A549 (cell line): ENCODE results near the gene VAMP5. TPM values are rescaled to one million over a fixed set of nuclear protein-coding genes. Genes with fewer than 3 reads are reported as not detected.

Experiments used
- ATAC-seq, 2 experiments: fragments of 200-7000 bp in 1 of 2; fragments of >200 bp in 1 of 2; cut with Nextera tagmentation in 1 of 2; cut with Tn5 transposase in 1 of 2; 3 replicates each; pipeline versions ENCODE4 v1.8.0 to v1.9.1; 2018 to 2020; ENCODE audit warnings: mild to moderate bottlenecking in 1 of 2, moderate library complexity in 1 of 2
- CTCF ChIA-PET: fragments of 300-600 bp; sonication (Branson Sonifier 250); formaldehyde crosslinking; extraction: SDS; loops from one replicate; lab custom pipeline; 2021; ENCODE audit warnings: antibody characterized with exemption, inconsistent platforms; lab: Yijun Ruan, JAX
- POLR2A ChIA-PET: fragments of 350-600 bp; formaldehyde crosslinking; extraction: SDS; loops from one replicate; lab custom pipeline; 2021; ENCODE audit warnings: antibody characterized with exemption, inconsistent platforms; lab: Yijun Ruan, JAX
- DNase-seq, 2 experiments: peaks; one replicate each; pipeline versions ENCODE4 v3.0.0 to v3.0.0-alpha.2; 2011 to 2016; ENCODE audit warnings: low read depth in 1 of 2, low spot score in 1 of 2
- FAIRE-seq: peaks from 2 replicates; lab custom pipeline; 2011; peaks lifted over from hg19 to GRCh38; lab: Jason Lieb, UNC
- H3K27ac ChIP-seq, 2 experiments: fragments of >200 bp; sonication (Bioruptor Twin); formaldehyde crosslinking; 3 replicates each; pipeline ENCODE4 v1.5.1; 2016 to 2017
- H3K4me1 ChIP-seq: fragments of >200 bp; sonication (Bioruptor Twin); formaldehyde crosslinking; 3 replicates; pipeline ENCODE4 v1.6.1; 2016
- H3K4me2 ChIP-seq: fragments of >200 bp; sonication (Bioruptor Twin); formaldehyde crosslinking; 3 replicates; pipeline ENCODE4 v1.6.1; 2016
- H3K4me3 ChIP-seq: fragments of >200 bp; sonication (Bioruptor Twin); formaldehyde crosslinking; 3 replicates; pipeline ENCODE4 v1.5.1; 2016
- H3K9me3 ChIP-seq: fragments of >200 bp; sonication (Bioruptor Twin); formaldehyde crosslinking; 3 replicates; pipeline ENCODE4 v1.6.1; 2016
- BHLHE40 ChIP-seq: IDR thresholded peaks from 2 replicates; pipeline ENCODE4 v1.6.1; 2012; ENCODE audit warnings: low read depth, low read length, inconsistent platforms
- CBX2 ChIP-seq: fragments of 200-600 bp; sonication (generic); IDR thresholded peaks from 2 replicates; pipeline ENCODE4 v1.6.1; 2016; ENCODE audit warnings: low read depth, mild to moderate bottlenecking, borderline replicate concordance
- CEBPB ChIP-seq, 2 experiments: fragments of >200 bp in 1 of 2; sonication (Bioruptor Twin) in 1 of 2; formaldehyde crosslinking in 1 of 2; IDR thresholded peaks; 2 replicates each; pipeline ENCODE4 v1.6.1; 2012 to 2016
- CHD2 ChIP-seq: fragments of 150-350 bp; IDR thresholded peaks from 2 replicates; pipeline ENCODE4 v1.6.1; 2014; ENCODE audit warnings: low read length; ENCODE audit not compliant: partially characterized antibody
- CHD4 ChIP-seq: fragments of 200-600 bp; sonication (generic); IDR thresholded peaks from 2 replicates; pipeline ENCODE4 v1.6.1; 2016; ENCODE audit warnings: antibody characterized with exemption, mild to moderate bottlenecking, borderline replicate concordance
- ESRRA ChIP-seq: fragments of 150-350 bp; IDR thresholded peaks from 2 replicates; pipeline ENCODE4 v1.6.1; 2014; ENCODE audit warnings: mild to moderate bottlenecking, low read length, borderline replicate concordance
- FOSB ChIP-seq: fragments of 250-450 bp; sonication (Bioruptor Pico); IDR thresholded peaks from 2 replicates; pipeline ENCODE4 v1.5.0; 2020; ENCODE audit warnings: mild to moderate bottlenecking, moderate library complexity
- FOSL2 ChIP-seq, 2 experiments: fragments of 450-650 bp in 1 of 2; fragments of >200 bp in 1 of 2; sonication (Bioruptor Twin) in 1 of 2; formaldehyde crosslinking; IDR thresholded peaks; 2 replicates each; pipeline versions ENCODE4 v1.5.0 to v1.6.1; 2016 to 2020; ENCODE audit warnings: mild to moderate bottlenecking in 1 of 2, moderate library complexity in 1 of 2
- HMGXB4 ChIP-seq: fragments of 250-450 bp; sonication (Bioruptor Pico); IDR thresholded peaks from 2 replicates; pipeline ENCODE4 v1.5.0; 2021; ENCODE audit warnings: mild to moderate bottlenecking, moderate library complexity, borderline replicate concordance
- HOXA7 ChIP-seq: fragments of 250-450 bp; sonication (Bioruptor Pico); IDR thresholded peaks from 2 replicates; pipeline ENCODE4 v1.5.0; 2020; ENCODE audit warnings: mild to moderate bottlenecking, moderate library complexity
- JUN ChIP-seq, 2 experiments: fragments of >200 bp; sonication (Bioruptor Twin); formaldehyde crosslinking; IDR thresholded peaks; 2 replicates in 1 of 2; 3 replicates in 1 of 2; pipeline ENCODE4 v1.6.1; 2016 to 2017
- KDM1A ChIP-seq: fragments of 200-600 bp; sonication (generic); IDR thresholded peaks from 2 replicates; pipeline ENCODE4 v1.6.1; 2016; ENCODE audit warnings: low read depth, mild to moderate bottlenecking
- MAFK ChIP-seq: fragments of 450-650 bp; IDR thresholded peaks from 2 replicates; pipeline ENCODE4 v1.6.1; 2014; ENCODE audit not compliant: partially characterized antibody
- MAZ ChIP-seq: fragments of 150-350 bp; IDR thresholded peaks from 2 replicates; pipeline ENCODE4 v1.6.1; 2014; ENCODE audit warnings: antibody characterized with exemption, low read depth, low read length, borderline replicate concordance
- MYC ChIP-seq: IDR thresholded peaks from 2 replicates; pipeline ENCODE4 v1.6.1; 2012; ENCODE audit warnings: mild to moderate bottlenecking, inconsistent platforms, low read length, improper control_type of control experiment, borderline replicate concordance
- PBX3 ChIP-seq: IDR thresholded peaks from 2 replicates; pipeline ENCODE4 v1.6.1; 2012
- POLR2A ChIP-seq: IDR thresholded peaks from 2 replicates; pipeline ENCODE4 v1.6.1; 2012; ENCODE audit warnings: mild to moderate bottlenecking, low read length
- POLR2AphosphoS2 ChIP-seq: conservative IDR thresholded peaks from 2 replicates; pipeline ENCODE4 v1.6.1; 2012; ENCODE audit warnings: low read length, improper control_type of control experiment, inconsistent platforms
- RCOR1 ChIP-seq: fragments of 150-350 bp; IDR thresholded peaks from 2 replicates; pipeline ENCODE4 v1.6.1; 2014; ENCODE audit warnings: antibody characterized with exemption, low read length, low read depth
- REST ChIP-seq: fragments of 200-600 bp; sonication (generic); IDR thresholded peaks from 2 replicates; pipeline ENCODE4 v1.6.1; 2016; ENCODE audit warnings: antibody characterized with exemption, mild to moderate bottlenecking, moderate library complexity
- RNF2 ChIP-seq: fragments of 200-600 bp; sonication (generic); IDR thresholded peaks from 2 replicates; pipeline ENCODE4 v1.6.1; 2016; ENCODE audit warnings: low read depth, mild to moderate bottlenecking, antibody characterized with exemption, moderate library complexity, borderline replicate concordance
- TFCP2L1 ChIP-seq: fragments of 250-450 bp; sonication (Bioruptor Pico); IDR thresholded peaks from 2 replicates; pipeline ENCODE4 v1.5.0; 2021; ENCODE audit warnings: mild to moderate bottlenecking
- ZFP36 ChIP-seq: fragments of 450-650 bp; IDR thresholded peaks from 2 replicates; pipeline ENCODE4 v1.6.1; 2014; ENCODE audit warnings: borderline replicate concordance; ENCODE audit not compliant: partially characterized antibody
- ZNF302 ChIP-seq: fragments of 250-450 bp; sonication (Bioruptor Pico); IDR thresholded peaks from 2 replicates; pipeline ENCODE4 v1.9.0; 2021; ENCODE audit warnings: inconsistent platforms, mild to moderate bottlenecking, moderate library complexity
- WGBS: methylation state at CpG from one replicate; pipeline ENCODE4 v1.1.6; 2017; ENCODE audit errors: missing lambda C conversion rate; 5-methylcytosine and 5-hydroxymethylcytosine counted together
- polyA plus RNA-seq, 4 experiments: library from polyadenylated mRNA; depleted of rRNA in 3 of 4; stranded (reverse); fragments of >200 nt; fragmentation: RNase III in 1 of 4; extraction: RNeasy Plus Mini Kit Qiagen cat#74134 plus additional on column Dnase treatment in 1 of 4; gene quantifications; 2 replicates in 3 of 4; 3 replicates in 1 of 4; pipeline ENCODE4 v1.2.3, GENCODE V29; 2011 to 2017

The VAMP5 gene
- polyA plus RNA-seq, 2 of the 4 experiments (the other 2 are of a cell fraction), result 0.16 TPM; not detected in 1

GRCh38 chr2:85566265-85566664, 18.0 kb upstream of the VAMP5 start:
- WGBS, result 52% methylated on average over 4 of the region's 4 CpGs

DNA sequence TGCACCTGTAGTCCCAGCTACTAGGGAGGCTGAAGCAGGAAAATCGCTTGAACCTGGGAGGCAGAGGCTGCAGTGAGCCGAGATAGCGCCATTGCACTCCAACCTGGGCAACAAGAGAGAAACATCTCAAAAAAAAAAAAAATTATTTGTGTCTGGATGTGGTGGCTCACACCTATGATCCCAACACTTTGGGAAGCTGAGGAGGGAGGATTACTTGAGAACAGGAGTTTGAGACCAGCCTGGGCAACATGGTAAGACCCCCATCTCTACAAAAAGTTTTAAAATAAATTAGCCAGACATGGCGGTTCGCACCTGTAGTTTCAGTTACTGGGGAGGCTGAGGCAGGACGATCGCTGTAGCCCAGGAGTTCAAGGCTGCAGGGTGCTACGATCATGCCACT, 8.5 kb upstream of the VAMP5 start:
- Histone ChIP-seq H3K4me3 (no peak overlapping the region), H3K27ac (no peak overlapping the region), H3K4me1 (peaks cover 5% of the 10 kb centered on the region; the same call in 1 of the 3 replicates), H3K4me2 (no peak overlapping the region), H3K9me3 (no peaks in the 10 kb centered on the region)
- TF ChIP-seq KDM1A, result no peak
- TF ChIP-seq ZFP36, result no peak
- TF ChIP-seq TFCP2L1 (CRISPR knock-in tag), result no peak
- no peak for TF ChIP-seq POLR2A
- TF ChIP-seq ZNF302 (CRISPR knock-in tag), result no peak
- TF ChIP-seq MAZ, result no peak
- no peak for TF ChIP-seq REST
- no peak for TF ChIP-seq HMGXB4
- no peak for TF ChIP-seq CEBPB (IDR thresholded peaks at IDR 0.05)
- no peak for TF ChIP-seq CBX2
- TF ChIP-seq BHLHE40, result no peak
- TF ChIP-seq HOXA7 (CRISPR knock-in tag), result no peak
- TF ChIP-seq JUN (IDR thresholded peaks at IDR 0.05), result no peak
- TF ChIP-seq POLR2AphosphoS2, result no peak
- no peak for TF ChIP-seq MYC
- no peak for TF ChIP-seq FOSL2 (IDR thresholded peaks at IDR 0.05)
- TF ChIP-seq FOSL2 (CRISPR knock-in tag; IDR thresholded peaks at IDR 0.05), result no peak
- WGBS, result 89% methylated on average over 8 of the region's 8 CpGs
- FAIRE-seq (no peak), ATAC-seq (no peak), DNase-seq (no peak)
- ChIA-PET CTCF (interaction anchor here (0.6 to 1.5 kb wide), 3 partner anchors 15 to 332 kb away, joined by 3 to 4 read pairs (median 3); no protein-coding TSS in a partner anchor), POLR2A (no interaction called here)

More at GRCh38 chr2:85566265-85566664, 18.0 kb upstream of the VAMP5 start:
- no peak for DNase-seq
- Histone ChIP-seq H3K4me2 (no peak overlapping the region), H3K4me1 (no peaks in the 10 kb centered on the region), H3K9me3 (no peaks in the 10 kb centered on the region)
- no peak for FAIRE-seq
- POLR2A ChIA-PET, result no interaction called here
- TF ChIP-seq RCOR1 (no peak), CEBPB (IDR thresholded peaks at IDR 0.05) (no peak), CHD2 (no peak), REST (no peak), CBX2 (no peak), ESRRA (no peak), PBX3 (no peak), CHD4 (no peak), RNF2 (no peak), MAFK (no peak), FOSB (no peak)
- TF ChIP-seq, all 56 proteins: peak for 0
- ATAC-seq, result no peak
- CTCF ChIA-PET, result interaction anchor here (1.2 to 2.4 kb wide), 4 partner anchors 10 to 145 kb away, joined by 4 to 6 read pairs (median 6); no protein-coding TSS in a partner anchor
- H3K27ac ChIP-seq, result no peak overlapping the region
- H3K4me3 ChIP-seq, result no peak overlapping the region
